OCI-LY3 (cell line): ENCODE data around the gene SLC44A3.

Source experiments
- CTCF ChIP-seq: fragments of 200-600, 300-600 bp; sonication (generic); IDR thresholded peaks from 2 replicates; pipeline ENCODE4 v1.5.1; 2014; ENCODE audit warnings: antibody characterized with exemption, low read length, low read depth
- EZH2phosphoT487 ChIP-seq: fragments of 200-600 bp; shearing (Covaris generic); IDR thresholded peaks from 2 replicates; pipeline ENCODE4 v1.6.1; 2018; ENCODE audit warnings: antibody characterized with exemption, mixed run types, low read depth

DNA sequence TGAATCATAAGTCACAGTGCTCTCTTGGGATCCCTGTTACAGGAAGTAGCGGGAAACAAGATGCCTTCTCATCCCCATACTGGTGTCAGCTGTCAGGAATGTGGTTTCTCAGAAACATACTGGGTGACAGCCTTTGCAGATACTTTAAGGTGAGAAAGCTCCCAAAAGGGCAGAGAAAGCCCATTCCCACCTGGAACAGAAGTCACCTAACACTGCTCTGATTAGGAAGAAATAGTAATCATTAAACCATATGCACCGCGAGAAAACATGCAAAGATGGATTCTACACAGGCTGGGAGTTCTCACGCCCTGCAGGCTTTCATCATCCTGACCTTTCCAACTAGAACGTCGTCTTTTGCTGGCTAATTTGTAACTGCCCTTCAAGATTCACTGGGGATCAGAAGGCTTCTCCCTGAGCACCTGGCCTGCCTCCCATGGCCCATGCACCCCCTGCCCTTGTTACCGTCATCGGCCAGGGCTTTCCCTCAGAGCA, 46.2 kb upstream of the SLC44A3 start:
- TF ChIP-seq CTCF, result no peak
- no peak for TF ChIP-seq EZH2phosphoT487
